GM12874 (cell line): Measurements from ENCODE around the gene ZP1.

Experiments used
- CTCF ChIP-seq: IDR thresholded peaks from 2 replicates; pipeline ENCODE4 v1.5.1; 2011; ENCODE audit warnings: low read depth, mild to moderate bottlenecking, control low read depth, low read length, moderate library complexity; ENCODE audit not compliant: insufficient read depth

ZP1 gene, protein sequence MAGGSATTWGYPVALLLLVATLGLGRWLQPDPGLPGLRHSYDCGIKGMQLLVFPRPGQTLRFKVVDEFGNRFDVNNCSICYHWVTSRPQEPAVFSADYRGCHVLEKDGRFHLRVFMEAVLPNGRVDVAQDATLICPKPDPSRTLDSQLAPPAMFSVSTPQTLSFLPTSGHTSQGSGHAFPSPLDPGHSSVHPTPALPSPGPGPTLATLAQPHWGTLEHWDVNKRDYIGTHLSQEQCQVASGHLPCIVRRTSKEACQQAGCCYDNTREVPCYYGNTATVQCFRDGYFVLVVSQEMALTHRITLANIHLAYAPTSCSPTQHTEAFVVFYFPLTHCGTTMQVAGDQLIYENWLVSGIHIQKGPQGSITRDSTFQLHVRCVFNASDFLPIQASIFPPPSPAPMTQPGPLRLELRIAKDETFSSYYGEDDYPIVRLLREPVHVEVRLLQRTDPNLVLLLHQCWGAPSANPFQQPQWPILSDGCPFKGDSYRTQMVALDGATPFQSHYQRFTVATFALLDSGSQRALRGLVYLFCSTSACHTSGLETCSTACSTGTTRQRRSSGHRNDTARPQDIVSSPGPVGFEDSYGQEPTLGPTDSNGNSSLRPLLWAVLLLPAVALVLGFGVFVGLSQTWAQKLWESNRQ

DNA sequence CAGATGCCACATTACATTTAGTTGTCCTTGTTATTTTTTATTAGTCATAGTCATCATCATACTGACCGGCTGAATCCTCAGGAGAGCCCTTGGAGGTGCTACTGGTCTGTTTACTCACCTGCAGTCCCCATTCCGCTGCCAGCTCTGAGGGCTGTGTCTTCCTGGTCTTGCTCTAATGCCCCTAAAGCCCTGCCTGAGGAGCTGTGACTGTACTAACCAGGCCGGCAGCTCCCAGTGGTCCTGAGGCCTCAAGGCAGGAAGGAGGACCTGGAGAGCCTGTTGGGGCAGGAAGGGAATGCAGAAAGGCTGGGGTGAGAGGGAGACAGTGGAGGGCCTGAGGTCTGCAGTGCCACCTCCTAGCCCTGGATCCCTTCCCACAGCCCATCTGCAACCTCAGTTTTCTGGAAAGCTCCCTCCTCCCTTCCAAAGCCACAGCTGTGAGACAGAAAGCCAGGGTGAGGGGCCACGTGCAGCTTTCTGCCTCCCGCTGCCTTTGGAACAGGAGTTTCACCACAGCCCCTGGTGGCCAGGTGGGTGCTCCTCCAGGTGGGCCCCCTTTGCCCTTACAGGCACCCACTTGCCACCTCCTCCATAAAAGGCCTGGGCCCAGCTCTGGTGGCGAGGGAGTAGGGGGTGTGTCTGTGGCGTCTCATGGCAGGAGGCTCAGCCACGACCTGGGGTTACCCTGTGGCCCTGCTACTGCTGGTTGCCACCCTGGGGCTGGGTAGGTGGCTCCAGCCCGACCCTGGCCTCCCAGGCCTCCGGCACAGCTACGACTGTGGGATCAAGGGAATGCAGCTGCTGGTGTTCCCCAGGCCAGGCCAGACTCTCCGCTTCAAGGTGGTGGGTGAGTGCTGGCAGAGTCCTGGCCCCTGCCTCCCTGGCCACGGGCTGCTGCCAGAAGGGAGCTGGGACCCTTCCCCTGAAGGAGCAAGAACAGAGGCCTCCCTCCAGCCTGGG lies at the start of gene ZP1:
Gene ZP1 (plus strand): TSS at position 632 of the 960 bp plus-strand sequence. CDS start 20 bp downstream, at position 652.
- no peak for TF ChIP-seq CTCF

- no peak for TF ChIP-seq CTCF
Measured at GRCh38 chr11:60818057-60818456, 49.3 kb upstream of the ZP1 start.

GRCh38 chr11:60821827-60822599 lies 45.3 kb upstream of the ZP1 start:
- no peak for TF ChIP-seq CTCF

DNA sequence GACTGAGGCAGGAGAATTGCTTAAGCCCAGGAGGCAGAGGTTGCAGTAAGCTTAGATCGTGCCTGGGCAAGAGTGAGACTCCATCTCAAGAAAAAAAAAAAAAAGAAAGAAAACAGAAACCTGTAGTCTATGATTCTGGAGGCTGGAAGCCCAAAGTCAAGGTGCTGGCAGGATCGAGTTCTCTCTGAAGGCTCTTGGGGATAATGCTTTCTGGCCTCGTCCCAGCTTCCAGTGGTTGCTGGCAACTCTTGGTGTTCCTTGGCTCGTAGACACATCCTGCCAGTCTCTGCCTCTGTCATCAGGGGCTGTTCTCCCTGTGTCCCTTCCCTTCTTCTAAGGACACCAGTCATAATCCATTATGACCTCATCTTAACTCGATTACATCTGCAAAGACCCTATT lies 42.2 kb upstream of the ZP1 start:
- no peak for TF ChIP-seq CTCF

GRCh38 chr11:60825790-60826189 lies 41.6 kb upstream of the ZP1 start:
- no peak for TF ChIP-seq CTCF

DNA sequence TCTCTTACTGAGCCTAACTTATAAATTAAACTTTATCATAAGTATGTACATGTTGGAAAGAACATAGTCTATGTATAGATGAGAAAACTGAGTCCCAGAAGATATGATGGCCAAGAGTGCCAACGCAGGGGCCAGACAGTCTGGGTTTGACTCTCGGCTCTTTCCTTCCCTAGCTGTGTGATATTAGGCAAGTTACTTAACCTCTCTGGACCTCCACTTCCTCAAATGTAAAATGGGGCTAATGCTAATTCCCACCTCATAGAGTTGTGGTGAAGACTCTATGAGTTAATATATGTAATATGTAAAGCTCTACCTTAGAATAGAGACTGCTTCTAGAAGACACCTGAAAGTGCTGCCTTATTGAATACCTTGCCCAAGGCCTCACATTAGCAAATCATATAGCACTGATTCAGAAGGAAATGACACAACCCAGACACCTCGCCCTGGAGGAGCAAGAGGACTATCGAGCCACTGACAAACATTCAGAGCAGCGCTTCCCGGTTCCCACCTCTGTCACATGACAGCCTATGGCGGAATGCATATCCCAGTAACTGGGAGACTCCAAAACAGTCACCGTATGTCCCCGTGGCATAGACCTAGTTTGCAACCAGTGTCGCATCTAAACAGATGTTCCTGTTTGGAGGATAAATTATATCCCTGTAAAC lies 36.7 kb upstream of the ZP1 start:
- no peak for TF ChIP-seq CTCF
